GM21360 (cell line): ENCODE measurements around the gene TSKS.

Source experiments
- ATAC-seq: cut with Tn5 transposase; IDR thresholded peaks from one replicate; pipeline ENCODE4 v1.9.1; 2021; ENCODE audit warnings: mild to moderate bottlenecking, moderate library complexity; ENCODE audit not compliant: unreplicated experiment

Gene TSKS

DNA sequence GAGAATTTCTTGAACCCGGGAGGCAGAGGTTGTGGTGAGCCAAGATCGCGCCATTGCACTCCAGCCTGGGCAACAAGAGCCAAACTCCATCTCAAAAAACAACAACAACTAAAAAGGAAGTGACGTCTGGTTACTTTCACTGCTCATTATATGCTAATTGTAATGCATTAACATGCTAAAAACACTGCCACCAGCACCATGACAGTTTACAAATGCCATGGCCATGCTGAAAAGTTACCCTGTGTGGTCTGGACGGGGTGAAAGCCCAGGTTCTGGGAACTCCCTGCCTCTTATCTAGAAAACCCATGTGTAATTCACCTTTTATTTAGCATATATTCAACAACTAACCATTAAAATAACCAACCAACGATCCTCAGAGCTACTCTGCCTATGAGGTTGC, 44.1 kb downstream of the TSKS start:
- ATAC-seq, result no peak

GRCh38 chr19:49718511-49718910, 44.6 kb downstream of the TSKS start:
- ATAC-seq, result no peak

- ATAC-seq, result no peak
Observed at GRCh38 chr19:49716154-49716553, 47.0 kb downstream of the TSKS start.

DNA sequence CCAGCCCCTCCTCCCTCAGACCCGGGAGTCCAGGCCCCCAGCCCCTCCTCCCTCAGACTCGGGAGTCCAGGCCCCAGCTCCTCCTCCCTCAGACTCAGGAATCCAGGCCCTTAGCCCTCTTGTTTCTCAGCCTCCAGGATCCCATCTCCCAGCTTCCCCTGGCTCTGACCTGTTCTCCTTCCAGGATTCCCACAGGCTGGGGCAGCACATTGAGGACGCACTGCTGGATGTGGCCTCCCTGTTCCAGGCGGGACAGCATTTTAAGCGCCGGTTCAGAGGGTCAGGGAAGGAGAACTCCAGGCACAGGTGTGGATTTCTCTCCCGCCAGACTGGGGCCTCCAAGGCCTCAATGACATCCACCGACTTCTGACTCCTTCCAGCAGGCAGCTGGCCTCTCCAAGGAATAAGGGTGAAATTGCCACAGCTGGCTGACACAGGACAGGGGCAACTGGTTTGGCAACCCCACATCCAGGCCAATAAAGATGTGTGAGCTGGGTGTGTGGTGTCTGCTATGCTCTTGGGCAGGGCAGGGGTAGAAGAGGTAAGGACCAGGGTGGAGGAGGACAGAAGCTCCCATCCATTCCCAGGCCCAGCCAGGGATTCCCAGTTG, 49.8 kb downstream of the TSKS start:
- ATAC-seq, result no peak

GRCh38 chr19:49712397-49712859, 50.7 kb downstream of the TSKS start:
- ATAC-seq, result no peak

GRCh38 chr19:49710372-49710951, 52.6 kb downstream of the TSKS start:
- ATAC-seq, result no peak

DNA sequence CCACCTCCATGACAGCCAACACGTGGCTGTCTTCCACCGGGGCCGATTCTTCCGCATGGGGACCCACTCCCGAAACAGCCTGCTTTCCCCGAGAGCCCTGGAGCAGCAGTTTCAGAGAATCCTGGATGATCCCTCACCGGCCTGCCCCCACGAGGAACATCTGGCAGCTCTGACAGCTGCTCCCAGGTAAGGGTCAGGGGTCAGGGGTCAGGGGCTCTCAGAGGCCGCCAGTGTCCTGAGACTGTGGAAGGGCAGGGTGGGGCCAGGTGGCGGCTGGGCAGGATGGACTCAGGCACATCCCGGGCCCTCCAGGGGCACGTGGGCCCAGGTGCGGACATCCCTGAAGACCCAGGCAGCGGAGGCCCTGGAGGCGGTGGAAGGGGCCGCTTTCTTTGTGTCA, 57.2 kb downstream of the TSKS start:
- ATAC-seq, result no peak

GRCh38 chr19:49704888-49705642, 58.0 kb downstream of the TSKS start:
- no peak for ATAC-seq

DNA sequence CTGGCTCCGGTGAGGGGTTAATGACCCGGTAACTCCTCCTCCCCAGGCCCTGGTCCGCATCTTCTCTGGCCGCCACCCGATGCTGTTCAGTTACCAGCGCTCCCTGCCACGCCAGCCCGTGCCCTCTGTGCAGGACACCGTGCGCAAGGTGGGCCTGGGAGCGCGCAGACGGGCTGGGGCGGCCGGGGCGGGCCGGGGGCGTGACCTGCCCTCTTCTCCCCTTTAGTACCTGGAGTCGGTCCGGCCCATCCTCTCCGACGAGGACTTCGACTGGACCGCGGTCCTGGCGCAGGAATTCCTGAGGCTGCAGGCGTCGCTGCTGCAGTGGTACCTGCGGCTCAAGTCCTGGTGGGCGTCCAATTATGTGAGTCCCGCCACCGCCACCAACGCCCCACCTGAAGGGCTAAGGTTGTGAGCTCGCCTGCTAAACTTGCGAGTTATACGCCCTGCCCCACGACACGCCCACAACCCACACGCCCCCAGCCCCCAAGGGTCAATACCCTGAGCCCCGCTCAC, 61.8 kb downstream of the TSKS start:
- no peak for ATAC-seq

- no peak for ATAC-seq
Observed at GRCh38 chr19:49700563-49700962, 62.5 kb downstream of the TSKS start.

- no peak for ATAC-seq
Observed at GRCh38 chr19:49699364-49699763, 63.7 kb downstream of the TSKS start.

DNA sequence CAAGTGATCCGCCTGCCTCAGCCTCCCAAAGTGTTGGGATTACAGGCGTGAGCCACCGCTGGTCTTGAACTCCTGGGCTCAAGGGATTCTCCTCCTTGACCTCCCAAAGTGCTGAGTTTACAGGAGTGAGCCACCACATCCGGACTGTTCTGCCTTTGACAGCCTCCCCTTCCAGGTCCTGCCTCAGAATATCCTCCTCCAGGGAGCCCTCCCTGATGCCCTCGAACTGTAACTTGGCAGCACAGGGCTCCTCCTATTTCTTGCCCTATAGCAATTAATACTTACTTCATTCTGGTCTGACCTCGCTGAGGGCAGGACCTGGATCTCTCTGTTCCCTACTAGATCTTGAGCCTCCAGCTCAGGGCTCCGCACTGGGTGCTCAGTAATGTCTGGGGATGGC, 66.2 kb downstream of the TSKS start:
- ATAC-seq, result no peak

- ATAC-seq, result no peak
Observed at GRCh38 chr19:49696115-49696514, 67.0 kb downstream of the TSKS start.

DNA sequence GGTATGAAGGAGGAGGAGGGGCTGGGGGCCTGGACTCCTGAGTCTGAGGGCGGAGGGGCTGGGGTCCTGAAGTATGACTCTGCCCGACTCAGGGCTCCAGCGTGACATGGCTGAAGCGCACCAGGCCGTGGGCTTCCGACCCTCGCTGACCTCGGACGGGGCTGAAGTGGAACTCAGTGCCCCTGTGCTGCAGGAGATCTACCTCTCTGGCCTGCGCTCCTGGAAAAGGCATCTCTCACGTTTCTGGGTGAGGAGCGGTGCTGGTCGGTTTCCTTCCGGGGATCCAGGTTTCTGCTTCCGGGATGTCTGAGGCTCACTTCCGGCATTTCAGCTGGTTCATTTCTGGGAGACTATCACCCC, 71.0 kb downstream of the TSKS start:
- no peak for ATAC-seq

DNA sequence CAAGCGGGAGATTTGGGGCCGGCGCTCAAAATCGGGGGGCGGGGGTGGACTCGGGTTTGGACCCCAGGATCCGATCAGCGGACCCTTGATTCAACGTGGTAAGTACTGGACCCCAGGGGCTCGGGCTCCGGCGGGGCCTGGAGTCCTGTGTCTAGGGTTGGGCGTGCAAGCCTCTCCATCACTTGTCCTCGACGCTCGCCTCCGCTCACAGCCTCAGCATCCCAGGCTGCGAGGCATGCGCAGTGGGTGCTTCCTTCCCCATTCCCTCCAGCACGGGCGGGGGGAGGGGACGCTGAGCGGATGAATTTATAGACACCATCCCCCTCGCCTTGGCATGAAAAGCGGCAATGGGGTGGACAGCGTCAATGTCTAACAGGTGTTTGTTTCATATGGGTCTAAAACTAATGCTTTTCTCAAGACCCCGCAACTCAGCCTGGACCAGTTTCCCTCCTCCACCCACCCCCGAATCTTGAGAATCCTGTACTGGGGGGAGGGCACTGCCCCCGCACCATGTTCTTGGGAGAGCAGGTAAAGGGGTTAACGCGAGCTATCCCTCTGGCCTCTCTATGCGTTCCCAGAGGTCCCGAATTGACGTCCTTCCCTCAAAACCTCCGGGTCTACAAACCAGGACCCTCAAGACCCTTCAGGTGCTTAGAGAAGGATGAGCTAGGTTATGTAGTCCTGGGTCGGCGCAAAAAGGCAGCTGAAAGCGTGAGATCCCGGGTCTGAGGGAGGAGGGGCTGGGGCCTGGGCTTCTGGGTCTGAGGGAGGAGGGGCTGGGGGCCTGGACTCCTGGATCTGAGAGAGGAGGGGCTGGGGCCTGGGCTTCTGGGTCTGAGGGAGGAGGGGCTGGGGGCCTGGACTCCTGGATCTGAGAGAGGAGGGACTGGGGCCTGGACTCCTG, 71.6 kb downstream of the TSKS start:
- ATAC-seq, result no peak

DNA sequence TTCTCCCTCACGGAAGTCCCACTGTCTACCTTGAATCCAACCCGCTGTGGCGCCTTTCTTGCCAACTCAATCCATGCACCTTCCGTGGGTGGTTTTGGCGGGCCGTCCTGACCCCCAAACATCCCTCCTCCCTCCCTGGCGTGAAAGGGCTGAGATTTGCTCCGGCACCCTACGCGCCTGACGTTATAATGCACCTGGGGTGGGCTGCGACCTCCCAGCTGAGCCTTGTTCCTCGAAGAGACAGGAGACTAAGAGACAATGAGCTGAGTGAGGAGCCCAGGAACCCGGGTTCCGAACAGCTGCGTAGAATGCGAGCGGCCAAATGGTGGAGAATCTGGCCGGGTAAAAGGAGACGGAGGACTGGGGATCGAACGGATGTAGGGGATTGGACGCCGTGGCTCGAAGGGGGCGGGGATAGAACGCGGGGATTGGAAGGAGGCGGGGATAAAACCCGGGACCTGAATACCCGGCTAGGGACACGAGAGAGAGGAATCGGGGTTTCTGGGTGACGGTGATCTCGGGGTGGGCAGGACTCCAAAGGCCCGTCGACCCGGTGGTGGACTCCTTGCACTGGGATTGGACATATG, 72.4 kb downstream of the TSKS start, which contains the start of gene CPT1C:
TSS of gene CPT1C (plus strand) at position 461 of the 587 bp plus-strand sequence. CDS start 1,137 bp downstream, outside the sequence.
- ATAC-seq, result no peak

DNA sequence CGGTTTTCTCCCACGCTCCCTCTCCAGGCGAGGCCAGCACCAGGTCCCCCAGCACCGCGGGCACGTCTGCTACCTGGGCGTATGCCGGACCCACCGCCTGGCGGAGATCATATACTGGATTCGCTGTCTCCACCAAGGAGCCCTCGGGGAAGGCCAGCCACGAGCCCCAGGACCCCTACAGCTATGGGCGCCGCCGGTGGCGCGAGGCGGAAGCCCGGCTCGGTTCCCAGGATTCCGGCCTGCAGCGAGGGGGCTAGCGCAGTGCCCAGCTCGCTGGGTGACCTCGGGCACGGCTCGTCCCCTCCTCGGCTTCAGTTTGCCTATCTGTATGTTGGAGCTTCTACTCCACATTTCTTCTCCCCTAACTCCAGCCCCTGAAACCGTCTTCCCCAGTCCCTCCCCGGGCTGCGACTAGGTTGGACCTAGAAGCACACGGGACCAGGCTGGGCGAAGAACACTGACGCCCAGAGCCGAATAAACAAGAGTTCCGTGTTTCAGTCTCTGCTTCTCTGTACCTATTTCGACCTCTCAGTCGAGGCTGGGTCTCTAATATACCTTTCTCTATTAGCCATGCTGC, 72.9 kb downstream of the TSKS start:
- no peak for ATAC-seq
